Skin epidermis (tissue), 12 donors: Measurements from ENCODE around the gene ABTB1.
"Not testable (repeated sequence)": the region's sequence is repeated elsewhere in the genome, so short reads cannot be mapped to it uniquely, and the experiment has no call there.

Experiments used
- H3K27ac ChIP-seq, 21 experiments: fragments of 200-600 bp; sonication (generic) in 11 of 21; one replicate each; pipeline ENCODE4 v1.5.0; 2020; ENCODE audit warnings: mild to moderate bottlenecking in 3 of 21, inconsistent platforms in 2 of 21, moderate library complexity in 2 of 21
- H3K4me3 ChIP-seq, 7 experiments: fragments of 200-600 bp; sonication (generic) in 2 of 7; one replicate each; pipeline ENCODE4 v1.5.0; 2020; ENCODE audit warnings: inconsistent platforms in 2 of 7, mild to moderate bottlenecking in 2 of 7, moderate library complexity in 1 of 7

The ABTB1 gene

DNA sequence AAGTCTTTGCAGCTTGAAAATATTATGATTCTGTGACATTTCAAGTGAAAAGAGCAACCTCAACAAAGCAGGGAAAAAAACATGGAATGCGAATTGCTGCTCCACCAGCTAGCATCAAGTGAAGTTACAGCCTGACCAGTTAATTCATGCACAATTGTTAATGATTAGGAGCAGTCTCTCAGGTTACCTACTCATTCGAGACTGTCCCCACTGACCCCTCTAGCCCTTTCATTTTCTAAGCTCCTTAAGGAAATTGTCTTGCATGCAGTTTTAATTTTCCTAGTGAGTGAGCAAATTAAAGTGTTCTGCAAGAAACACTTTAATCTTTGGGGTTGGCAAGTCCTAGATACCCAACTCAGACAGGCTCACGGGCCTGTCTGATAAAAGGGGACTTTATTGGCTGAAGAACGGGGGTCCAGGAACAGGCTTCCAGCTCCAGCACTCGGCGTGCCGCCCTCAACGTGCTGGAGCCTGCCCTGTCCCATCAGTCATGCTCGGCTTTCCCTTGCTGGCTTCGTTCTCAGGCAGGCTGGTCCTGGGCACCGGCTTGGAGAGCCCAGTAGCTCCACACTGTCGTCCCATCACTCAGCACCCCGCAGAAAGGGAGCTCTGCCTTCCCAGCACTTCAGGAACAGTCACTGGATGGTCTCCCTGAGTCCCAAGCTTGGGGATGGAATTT, 25.4 kb upstream of the ABTB1 start:
- H3K27ac ChIP-seq = no peak overlapping the region
- no peak overlapping the region for H3K4me3 ChIP-seq

DNA sequence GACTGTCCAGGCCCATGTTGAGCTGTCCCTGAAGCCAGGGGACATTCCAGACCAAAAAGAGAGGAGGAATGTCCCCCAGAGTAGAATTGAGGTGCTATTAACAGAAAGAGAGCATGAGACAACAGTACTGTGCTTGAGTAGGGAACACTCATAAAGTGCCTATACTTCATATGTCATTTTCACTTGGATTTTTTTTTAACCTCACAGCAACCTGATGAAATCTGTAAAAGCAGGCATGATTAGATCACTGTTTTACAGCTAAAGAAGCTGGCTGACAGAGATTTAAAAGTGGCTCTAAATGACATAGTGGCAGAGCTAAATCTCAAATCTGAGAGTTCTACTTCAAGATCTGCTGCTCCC, 24.9 kb upstream of the ABTB1 start:
- Histone ChIP-seq H3K4me3 (no peak overlapping the region), H3K27ac (no peak overlapping the region)

DNA sequence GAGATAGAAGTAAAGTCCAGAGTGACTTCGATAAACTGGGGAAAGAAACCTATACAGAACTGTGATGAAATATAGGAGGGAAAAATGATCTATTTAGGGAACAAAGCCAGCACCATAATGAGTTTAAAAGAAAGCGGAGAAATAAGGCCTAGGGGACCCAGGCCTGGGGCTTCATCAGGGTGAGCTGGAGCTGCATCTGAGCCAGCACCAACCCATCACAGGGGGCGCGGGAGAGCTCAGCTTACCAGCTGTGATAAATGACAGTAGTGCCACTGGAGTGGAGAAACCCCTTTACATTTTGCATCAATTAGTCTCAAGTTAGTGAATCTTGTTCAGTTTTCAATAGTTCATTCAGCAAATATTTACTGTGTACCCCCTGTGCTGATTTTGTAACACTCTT, 22.5 kb upstream of the ABTB1 start:
- H3K27ac ChIP-seq = no peak overlapping the region
- no peak overlapping the region for H3K4me3 ChIP-seq

DNA sequence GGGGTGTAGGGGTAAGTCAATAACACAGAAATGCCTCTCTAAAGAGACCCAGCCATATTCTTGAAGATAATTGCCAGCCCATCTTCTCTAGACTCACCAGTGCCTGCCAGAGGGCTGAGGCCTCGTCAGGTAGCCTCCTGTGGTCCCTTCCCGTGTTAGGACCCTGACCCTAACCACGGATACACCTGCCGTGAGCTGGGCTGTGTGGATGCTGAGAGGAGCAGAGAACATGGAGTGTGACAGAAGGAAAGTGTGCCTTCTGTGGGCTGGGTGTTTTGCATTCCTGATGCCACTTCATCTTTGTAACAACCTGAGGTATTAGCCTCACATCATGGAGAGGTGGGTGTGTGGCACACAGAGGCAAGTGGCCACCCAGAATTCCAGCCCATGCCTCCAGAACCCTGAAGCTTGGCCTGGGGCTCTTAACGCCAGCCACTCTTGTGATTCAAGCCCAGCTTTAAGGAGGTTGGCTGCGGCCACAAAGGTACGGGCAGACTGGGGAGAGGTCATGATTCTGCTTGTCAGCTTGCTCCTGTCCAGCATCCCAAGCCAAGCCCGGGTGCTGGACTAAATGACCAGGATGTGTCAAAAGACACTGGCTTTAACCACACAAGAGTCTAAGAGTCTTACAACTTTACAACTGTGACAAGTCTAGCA, 21.1 kb upstream of the ABTB1 start:
- no peak overlapping the region for H3K4me3 ChIP-seq
- H3K27ac ChIP-seq = no peak overlapping the region

DNA sequence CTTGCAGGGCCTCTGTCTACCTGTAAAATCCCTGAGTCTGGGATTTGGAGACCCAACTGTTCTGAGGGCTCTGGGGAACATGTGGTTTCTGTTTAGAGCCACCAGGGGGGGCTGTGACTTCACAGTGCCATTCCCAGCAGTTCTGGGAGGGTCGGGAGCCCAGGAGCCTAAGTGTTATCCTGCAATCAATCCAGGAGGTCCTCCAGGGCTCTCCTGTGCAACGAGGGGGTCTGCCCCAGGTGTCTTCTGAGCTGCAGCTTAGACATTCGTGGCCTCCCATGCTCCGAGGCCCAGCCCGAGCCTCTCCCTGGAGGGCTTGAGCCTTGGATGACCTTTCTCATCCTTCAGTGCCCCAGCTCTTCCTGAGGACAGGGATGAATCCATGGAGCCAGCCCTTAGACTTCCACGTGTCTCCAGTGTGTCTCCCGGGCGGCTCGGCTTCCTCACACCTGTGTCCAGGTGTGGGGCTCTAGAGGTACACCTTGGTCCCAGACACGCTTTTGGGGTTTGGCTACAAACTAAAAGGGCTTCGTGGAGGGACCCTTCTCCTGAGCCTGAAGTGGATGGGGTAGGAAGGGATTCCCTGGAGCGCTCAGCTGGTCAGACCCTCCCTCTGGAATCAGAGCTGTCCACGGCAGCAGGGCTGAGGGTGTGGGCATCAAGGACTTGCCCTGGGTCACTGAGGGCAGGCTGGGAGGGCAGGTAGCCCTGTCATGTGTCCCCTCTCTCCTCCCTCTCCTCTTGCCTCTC, 20.3 kb upstream of the ABTB1 start:
- H3K4me3 ChIP-seq = no peak overlapping the region
- no peak overlapping the region for H3K27ac ChIP-seq

DNA sequence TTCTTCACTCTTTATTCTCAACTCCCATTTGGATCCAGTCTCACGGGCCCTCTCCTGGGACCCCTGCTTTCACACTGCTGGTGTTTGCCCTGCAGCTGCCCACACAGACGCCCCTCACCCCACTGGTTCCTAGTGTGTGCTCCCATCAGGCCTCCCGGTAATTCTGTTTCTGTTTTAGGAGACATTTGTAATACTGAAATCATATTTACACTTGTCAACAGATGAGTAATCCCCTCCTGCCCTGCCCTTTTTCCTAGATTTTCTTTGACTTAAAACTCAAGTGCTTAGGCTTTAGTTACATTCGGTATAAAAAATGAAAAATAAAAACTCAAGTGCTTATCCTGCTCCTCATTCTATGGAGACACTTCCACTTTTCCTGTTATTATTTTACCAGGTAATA, 18.4 kb upstream of the ABTB1 start:
- Histone ChIP-seq H3K27ac (no peak overlapping the region), H3K4me3 (no peak overlapping the region)

DNA sequence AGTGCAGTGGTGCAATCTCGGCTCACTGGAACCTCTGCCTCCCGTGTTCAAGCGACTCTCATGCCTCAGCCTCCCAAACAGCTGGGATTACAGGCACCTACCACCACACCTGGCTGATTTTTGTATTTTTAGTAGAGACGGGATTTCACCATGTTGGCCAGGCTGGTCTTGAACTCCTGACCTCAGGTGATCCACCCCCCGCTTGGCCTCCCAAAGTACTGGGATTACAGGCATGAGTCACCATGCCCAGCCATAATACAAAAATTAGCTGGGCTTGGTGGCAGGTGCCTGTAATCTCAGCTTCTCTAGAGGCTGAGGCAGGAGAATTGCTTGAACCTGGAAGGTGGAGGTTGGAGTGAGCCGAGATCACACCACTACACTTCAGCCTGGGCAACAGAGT, 17.8 kb upstream of the ABTB1 start:
- not testable (repeated sequence) for H3K27ac ChIP-seq, H3K4me3 ChIP-seq

DNA sequence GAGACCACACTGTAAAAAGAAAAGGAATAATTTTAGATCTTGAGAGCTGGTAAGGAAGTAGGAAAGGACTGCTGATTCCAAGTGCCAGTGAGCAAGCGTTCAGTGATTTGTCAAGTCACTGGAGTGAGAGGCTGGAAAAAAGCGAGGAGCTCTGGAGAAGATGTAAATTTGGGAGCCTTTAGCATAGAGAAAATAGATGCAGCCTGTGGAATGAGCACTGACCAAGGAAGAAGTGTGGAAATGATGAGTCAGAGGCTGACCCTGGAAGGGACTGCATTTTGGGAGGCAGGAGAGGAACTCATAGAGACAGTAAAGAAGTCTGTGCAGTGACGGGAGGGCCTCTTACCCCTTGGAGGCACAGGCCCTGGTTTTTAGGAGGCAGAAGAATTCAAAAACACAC, 17.1 kb upstream of the ABTB1 start:
- no peak overlapping the region for H3K4me3 ChIP-seq
- no peak overlapping the region for H3K27ac ChIP-seq

DNA sequence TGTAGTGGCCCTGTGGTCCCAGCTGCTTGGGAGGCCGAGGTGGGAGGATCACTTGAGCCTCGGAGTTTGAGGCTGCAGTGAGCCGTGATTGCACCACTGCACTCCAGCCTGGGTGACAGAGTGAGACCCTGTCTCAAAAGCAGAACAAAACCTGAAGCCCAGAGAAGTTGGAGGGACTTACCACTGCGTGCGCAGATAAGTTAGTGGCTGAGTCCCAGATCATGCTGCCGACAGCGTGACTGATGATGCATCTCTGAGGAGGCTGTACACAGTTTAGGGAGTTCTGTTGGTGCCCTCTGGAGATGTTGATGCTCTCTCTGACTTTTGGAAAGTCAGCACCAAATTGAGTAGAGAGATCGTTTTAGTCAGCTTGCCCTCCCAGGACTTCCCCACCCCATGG, 15.8 kb upstream of the ABTB1 start:
- no peak overlapping the region for H3K27ac ChIP-seq
- H3K4me3 ChIP-seq = no peak overlapping the region

DNA sequence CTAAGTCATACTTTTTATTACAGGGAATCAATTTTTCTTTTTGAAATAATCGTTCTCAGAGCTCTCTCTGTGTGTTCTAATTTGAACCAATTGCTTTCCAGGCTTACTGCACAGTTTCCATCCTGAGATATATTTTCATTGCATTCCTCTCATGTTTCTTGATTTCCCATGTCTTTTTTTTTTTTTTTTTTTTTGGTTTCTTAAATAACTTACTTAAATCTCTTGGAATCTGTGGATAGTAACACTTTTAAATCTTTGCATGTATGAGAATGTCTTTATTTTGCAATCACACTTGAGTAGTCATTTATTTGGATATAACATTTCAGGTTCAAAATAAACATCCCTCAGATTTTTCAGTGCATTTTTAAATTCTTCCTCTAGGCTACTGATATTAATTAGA, 14.5 kb upstream of the ABTB1 start:
- Histone ChIP-seq H3K27ac (no peak overlapping the region), H3K4me3 (no peak overlapping the region)

DNA sequence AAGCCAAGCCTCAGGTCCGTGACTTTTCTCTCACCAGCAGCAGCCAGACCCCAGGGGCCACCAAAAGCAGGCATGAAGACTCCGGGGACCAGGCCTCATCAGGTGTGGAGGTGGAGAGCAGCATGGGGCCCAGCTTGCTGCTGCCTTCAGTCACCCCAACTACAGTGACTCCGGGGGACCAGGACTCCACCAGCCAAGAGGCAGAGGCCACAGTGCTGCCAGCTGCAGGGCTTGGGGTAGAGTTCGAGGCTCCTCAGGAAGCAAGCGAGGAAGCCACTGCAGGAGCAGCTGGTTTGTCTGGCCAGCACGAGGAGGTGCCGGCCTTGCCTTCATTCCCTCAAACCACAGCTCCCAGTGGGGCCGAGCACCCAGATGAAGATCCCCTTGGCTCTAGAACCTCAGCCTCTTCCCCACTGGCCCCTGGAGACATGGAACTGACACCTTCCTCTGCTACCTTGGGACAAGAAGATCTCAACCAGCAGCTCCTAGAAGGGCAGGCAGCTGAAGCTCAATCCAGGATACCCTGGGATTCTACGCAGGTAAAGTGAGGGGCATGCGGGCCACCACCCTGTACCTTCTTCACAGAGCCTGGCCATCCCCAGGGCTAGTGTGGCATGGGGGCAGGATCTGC, 12.0 kb upstream of the ABTB1 start:
- H3K27ac ChIP-seq = no peak overlapping the region
- H3K4me3 ChIP-seq = no peak overlapping the region

DNA sequence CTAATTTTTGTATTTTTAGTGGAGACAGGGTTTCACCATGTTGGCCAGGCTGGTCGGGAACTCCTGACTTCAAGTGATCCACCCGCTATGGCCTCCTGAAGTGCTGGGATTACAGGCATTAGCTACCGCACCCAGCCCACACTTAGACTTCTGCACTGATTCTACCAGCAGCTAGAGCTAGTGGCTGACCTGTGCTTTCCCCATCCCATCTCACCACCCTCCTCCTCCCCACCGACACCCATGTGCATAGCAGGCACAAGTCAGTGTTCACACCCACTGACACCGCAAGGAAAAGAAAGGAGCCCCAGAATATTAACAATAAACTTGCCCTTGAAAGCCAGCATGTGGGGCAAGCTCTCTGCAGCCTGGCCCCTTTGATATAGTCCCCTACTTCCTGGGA, 11.2 kb upstream of the ABTB1 start:
- Histone ChIP-seq H3K27ac (no peak overlapping the region), H3K4me3 (no peak overlapping the region)

DNA sequence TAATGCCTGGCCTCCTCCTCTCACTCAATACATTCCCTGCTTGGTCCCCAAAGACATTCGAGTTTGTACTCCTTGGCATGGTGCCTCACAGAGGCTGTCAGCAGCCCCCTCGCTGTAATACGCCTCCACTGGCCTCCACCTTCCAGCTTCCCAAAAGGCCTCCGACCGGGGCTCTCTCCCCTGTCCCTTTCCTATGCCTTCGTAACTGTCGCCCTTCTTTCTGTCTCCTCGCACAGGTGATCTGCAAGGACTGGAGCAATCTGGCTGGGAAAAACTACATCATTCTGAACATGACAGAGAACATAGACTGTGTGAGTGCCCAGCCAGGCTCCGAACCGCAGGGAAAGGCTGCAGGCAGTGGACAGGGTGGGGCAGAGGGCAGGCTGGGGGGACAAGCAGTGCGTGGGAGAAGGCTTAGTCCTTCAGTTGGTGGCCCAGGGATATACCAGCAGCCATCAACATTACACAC, 10.7 kb upstream of the ABTB1 start:
- no peak overlapping the region for H3K27ac ChIP-seq

DNA sequence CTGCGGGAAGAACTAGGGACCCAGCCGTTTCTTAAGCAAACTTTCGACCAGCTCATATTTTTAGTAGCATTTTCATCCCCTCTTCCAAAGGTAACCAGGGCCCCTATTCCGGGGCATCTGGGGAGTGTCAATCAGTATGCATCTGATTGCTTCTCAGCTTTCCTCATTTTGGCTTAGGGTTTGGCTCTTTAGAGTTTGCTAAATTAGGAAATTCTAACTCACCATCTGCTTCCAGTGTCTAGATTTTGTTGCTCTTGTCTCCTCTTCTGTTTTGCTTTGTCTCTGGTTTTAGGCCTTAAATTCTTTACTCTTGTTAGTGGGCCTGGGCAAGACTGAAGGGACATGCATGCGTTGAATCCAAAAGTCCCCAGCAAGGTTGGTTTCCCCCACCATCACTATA, 9.6 kb upstream of the ABTB1 start:
- no peak overlapping the region for H3K27ac ChIP-seq
- H3K4me3 ChIP-seq = no peak overlapping the region

More for the DNA sequence above, 10.7 kb upstream of the ABTB1 start:
- no peak overlapping the region for H3K4me3 ChIP-seq

DNA sequence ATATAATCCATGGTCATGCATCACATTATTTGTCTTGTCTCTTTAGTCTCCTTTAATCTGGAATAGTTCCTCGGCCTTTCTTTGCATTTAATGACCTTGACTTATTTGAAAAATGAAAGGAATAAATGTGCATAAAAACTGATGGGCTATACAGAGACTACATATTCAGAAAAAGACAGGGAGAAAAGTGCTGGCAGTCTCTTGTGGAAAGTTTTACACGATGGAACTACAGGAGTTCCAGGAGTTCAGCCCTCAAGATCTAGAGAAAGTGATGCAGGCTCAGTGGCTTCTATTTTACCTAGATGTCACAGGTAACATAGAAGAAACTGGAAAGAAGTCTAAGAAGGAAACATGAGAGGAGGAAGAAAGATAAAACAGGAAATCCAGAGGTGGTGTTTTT, 7.6 kb upstream of the ABTB1 start:
- H3K27ac ChIP-seq = no peak overlapping the region
- no peak overlapping the region for H3K4me3 ChIP-seq

DNA sequence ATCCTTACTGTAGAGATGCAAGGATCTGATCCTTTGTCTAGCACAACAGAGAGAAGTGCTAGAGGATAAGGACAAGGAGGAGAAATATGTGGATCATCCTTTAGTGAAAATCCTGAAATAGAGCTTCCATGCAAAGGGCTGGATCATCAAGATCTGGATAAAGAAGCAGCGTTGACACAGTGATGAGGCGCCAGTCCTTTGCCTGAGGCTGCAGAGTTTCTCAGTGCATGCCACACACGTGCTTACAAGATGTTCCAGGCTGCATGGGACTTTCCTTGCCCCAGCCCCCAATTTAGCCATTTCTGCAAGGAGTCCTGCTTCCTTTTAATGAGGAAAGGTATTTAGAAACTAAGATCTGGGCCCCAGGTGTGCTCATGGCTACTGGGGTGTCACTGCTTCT, 7.2 kb upstream of the ABTB1 start:
- H3K27ac ChIP-seq = no peak overlapping the region
- H3K4me3 ChIP-seq = no peak overlapping the region

DNA sequence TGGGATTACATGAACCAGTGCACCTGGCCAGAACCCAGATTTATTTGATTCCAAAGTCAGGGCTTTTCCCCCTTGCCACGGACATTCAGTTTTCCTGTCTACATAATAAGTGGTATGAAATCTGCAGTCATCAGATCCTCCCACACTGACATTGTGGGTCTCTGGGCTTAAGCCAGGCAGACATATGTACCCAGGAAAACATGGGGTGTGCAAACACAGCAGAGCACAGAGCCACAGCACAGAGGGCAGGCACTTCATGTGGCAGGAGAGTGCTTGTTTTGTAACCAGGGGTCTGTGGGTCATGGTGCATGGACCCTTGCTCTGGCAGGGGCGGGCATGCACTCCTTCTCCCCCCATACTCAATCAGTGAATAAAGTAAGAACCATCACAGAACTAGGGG, 6.1 kb upstream of the ABTB1 start:
- no peak overlapping the region for H3K27ac ChIP-seq
- no peak overlapping the region for H3K4me3 ChIP-seq

DNA sequence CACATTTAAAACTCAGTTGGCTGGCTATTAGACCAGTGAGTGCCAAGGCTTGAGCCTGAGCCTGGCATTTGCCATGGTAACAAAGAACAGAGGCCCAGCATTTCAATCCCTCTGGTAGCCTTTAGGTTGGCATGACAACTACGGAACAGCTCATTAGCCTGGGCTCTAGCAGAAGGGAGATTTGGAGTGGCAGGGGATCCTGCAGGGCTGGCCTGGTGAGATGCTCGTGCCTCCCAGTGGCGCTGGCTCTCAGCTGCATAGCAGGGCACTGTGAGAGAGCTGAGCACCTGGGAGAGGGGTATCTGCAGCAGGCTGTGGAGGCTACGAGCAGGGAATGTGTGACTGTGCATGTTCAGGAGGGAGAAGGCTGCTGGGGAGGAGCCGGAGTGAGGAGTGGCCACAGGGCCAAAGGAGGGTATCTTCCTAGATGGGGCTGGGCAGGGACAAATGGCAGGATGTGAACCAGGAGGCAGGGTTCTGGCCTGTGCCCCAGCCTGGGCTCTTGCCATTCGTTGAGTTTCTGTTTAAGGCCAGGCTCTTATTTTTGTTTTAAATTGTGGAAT, 5.6 kb upstream of the ABTB1 start:
- H3K27ac ChIP-seq = no peak overlapping the region

DNA sequence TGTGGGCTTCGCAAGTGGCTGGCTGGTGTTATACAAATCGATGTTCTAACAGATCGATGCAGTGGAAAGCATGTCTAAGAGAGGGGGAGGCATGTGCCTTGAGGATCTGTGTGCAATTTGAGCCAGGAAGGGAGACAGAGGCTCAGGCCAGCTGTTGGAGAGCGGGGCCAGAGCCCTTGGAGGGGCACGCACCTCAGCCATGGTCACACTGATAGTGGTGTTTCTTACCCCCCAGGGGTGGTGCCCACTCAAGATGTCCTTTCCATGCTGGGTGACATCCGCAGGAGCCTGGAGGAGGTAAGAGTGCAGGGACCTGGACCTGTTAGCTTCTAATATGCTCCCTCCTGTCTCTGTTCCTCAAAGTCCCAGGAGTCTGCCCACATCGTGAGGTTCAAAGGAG, 3.8 kb upstream of the ABTB1 start:
- H3K4me3 ChIP-seq = no peak overlapping the region

More for the DNA sequence above, 5.6 kb upstream of the ABTB1 start:
- no peak overlapping the region for H3K4me3 ChIP-seq

DNA sequence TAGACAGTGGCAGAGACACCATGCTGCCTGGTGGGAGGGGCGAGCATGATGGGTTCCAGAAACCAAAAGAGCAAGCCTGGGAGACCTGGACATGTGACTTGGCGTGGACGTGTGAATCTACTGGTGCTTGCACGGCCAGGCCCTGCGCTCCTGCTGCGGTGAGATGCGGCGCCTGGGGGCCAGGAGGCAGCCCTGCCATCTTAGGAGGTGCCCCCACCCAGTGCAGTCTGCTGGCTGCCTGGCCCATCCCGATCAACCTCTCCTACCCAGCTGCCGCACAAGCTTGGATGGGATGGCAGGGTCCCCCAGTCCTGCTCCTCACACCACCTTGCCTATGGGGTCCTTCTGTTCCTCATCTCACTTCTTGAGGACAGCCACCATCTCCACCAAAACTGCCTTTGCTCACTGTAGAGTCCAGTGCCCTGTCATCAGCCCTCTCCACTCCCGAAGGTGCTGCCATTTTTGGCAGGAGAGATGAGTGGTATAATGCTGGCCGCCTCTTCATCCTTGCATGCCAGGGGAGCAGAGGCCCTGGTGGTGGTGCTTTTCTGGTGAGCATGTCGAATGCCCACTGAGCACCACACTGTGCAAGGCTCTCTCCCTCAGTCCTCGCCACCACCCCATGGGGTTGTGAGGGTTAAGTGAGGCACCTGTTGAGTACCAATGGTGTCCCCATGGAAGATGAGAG, 3.1 kb upstream of the ABTB1 start:
- no peak overlapping the region for H3K27ac ChIP-seq
- no peak overlapping the region for H3K4me3 ChIP-seq

More for the DNA sequence above, 3.8 kb upstream of the ABTB1 start:
- no peak overlapping the region for H3K27ac ChIP-seq
